K562 (cell line): Measurements from ENCODE around the gene ZBTB2. TPM values are rescaled to one million over a fixed set of nuclear protein-coding genes. Genes with fewer than 3 reads are reported as not detected.

ENCODE experiments used
- JUN ChIP-seq, 2 experiments: sonication (generic) in 1 of 2; formaldehyde crosslinking in 1 of 2; IDR thresholded peaks; 2 replicates each; pipeline versions ENCODE4 v1.6.1 to v1.8.0; 2012 to 2022; ENCODE audit warnings: borderline replicate concordance in 2 of 2, mild to moderate bottlenecking in 2 of 2, improper control_type of control experiment in 1 of 2, low read depth in 1 of 2, low read length in 1 of 2, missing genetic modification reagents in 1 of 2
- KDM4B ChIP-seq, 2 experiments: fragments of 450-650 bp in 1 of 2; sonication (generic) in 1 of 2; IDR thresholded peaks; 2 replicates each; pipeline ENCODE4 v1.6.1; 2016 to 2017; ENCODE audit warnings: borderline replicate concordance in 2 of 2, antibody characterized with exemption in 1 of 2, low read depth in 1 of 2, mild to moderate bottlenecking in 1 of 2
- KLF10 ChIP-seq: fragments of 250-450 bp; sonication (Bioruptor Pico); IDR thresholded peaks from 2 replicates; pipeline ENCODE4 v1.6.1; 2021; ENCODE audit warnings: matching md5 sums
- MLX ChIP-seq, 2 experiments: fragments of 450-650 bp in 1 of 2; sonication (generic) in 1 of 2; formaldehyde crosslinking; conservative IDR thresholded peaks; 2 replicates each; pipeline versions ENCODE4 v1.4.0 to v1.8.1; 2020 to 2022; ENCODE audit warnings: mild to moderate bottlenecking in 1 of 2, missing genetic modification reagents in 1 of 2
- PHF20 ChIP-seq: fragments of 450-650 bp; IDR thresholded peaks from 2 replicates; pipeline ENCODE4 v1.6.1; 2018; ENCODE audit not compliant: partially characterized antibody
- SIRT6 ChIP-seq: IDR thresholded peaks from one replicate; pipeline ENCODE4 v1.6.1; 2012; ENCODE audit warnings: low read depth, mild to moderate bottlenecking, control low read depth, inconsistent platforms, low read length, moderate library complexity
- SPI1 ChIP-seq: IDR thresholded peaks from 2 replicates; pipeline ENCODE4 v1.6.1; 2011; ENCODE audit warnings: low read depth, low read length, control low read depth, borderline replicate concordance
- SRSF3 ChIP-seq: fragments of 200-400 bp; formaldehyde crosslinking; IDR thresholded peaks from 2 replicates; pipeline ENCODE4 v1.6.1; 2016; ENCODE audit warnings: mild to moderate bottlenecking, low read length, moderate library complexity; ENCODE audit not compliant: insufficient read depth
- SRSF9 ChIP-seq: fragments of 200-400 bp; formaldehyde crosslinking; IDR thresholded peaks from 2 replicates; pipeline ENCODE4 v1.6.1; 2017; ENCODE audit warnings: low read depth, low read length, borderline replicate concordance
- TBL1XR1 ChIP-seq, 2 experiments: IDR thresholded peaks; 2 replicates each; pipeline ENCODE4 v1.6.1; 2012; ENCODE audit warnings: improper control_type of control experiment in 2 of 2, low read length in 2 of 2, mild to moderate bottlenecking in 1 of 2
- ZBED1 ChIP-seq: IDR thresholded peaks from 2 replicates; pipeline ENCODE4 v1.6.1; 2014
- ZBTB11 ChIP-seq, 3 experiments: fragments of 200-800 bp in 1 of 3; fragments of 250-450 bp in 1 of 3; fragments of 450-650 bp in 1 of 3; sonication (Bioruptor Pico) in 1 of 3; sonication (Bioruptor generic) in 1 of 3; formaldehyde crosslinking in 1 of 3; IDR thresholded peaks; 2 replicates each; pipeline versions ENCODE4 v1.6.1 to v1.8.0; 2016 to 2022; ENCODE audit warnings: mild to moderate bottlenecking in 2 of 3, missing genetic modification characterization in 2 of 3, missing compliant biosample characterization in 1 of 3, moderate library complexity in 1 of 3
- ZNF12 ChIP-seq: sonication (generic); formaldehyde crosslinking; IDR thresholded peaks from 2 replicates; pipeline ENCODE4 v1.4.0; 2020; ENCODE audit warnings: mild to moderate bottlenecking, missing genetic modification reagents
- ZNF311 ChIP-seq: fragments of 250-450 bp; sonication (Bioruptor Pico); IDR thresholded peaks from 2 replicates; pipeline ENCODE4 v1.4.0; 2020; ENCODE audit warnings: mild to moderate bottlenecking, moderate library complexity
- ZNF592 ChIP-seq: fragments of 450-650 bp; IDR thresholded peaks from 2 replicates; pipeline ENCODE4 v1.6.1; 2017; ENCODE audit warnings: antibody characterized with exemption, mild to moderate bottlenecking
- ZZZ3 ChIP-seq: fragments of 450-650 bp; IDR thresholded peaks from 2 replicates; pipeline ENCODE4 v1.6.1; 2016; ENCODE audit warnings: antibody characterized with exemption, mild to moderate bottlenecking, moderate library complexity
- polyA plus RNA-seq, 8 experiments: library from polyadenylated mRNA; depleted of rRNA in 4 of 8; stranded (reverse) in 5 of 8; unstranded in 3 of 8; fragments of >200 nt; fragmentation: Nextera tagmentation in 2 of 8; fragmentation: Illumina TruSeq in 1 of 8; extraction: Ambion mirVana in 2 of 8; extraction: Trizol in 1 of 8; gene quantifications; 2 replicates each; pipeline versions ENCODE4 v1.2.1 to v1.2.3, GENCODE V29; 2011 to 2014; ENCODE audit warnings: inconsistent platforms in 1 of 8, missing spikeins in 1 of 8
- total RNA-seq, 7 experiments: library from RNA; depleted of rRNA in 6 of 7; stranded (reverse); fragments of >200 nt in 6 of 7; fragmentation: Illumina TruSeq in 2 of 7; extraction: Trizol in 2 of 7; gene quantifications; 2 replicates each; pipeline versions ENCODE4 v1.2.1 to v1.2.3, GENCODE V29; 2011 to 2021; ENCODE audit warnings: low replicate concordance in 1 of 7

ZBTB2 gene
- total and polyA plus RNA-seq, 9 of the 15 experiments (the other 6 are each of a cell fraction or from before 2014, with no cell fraction given): 5.1 to 26.2 (median 16.4) TPM

- TF ChIP-seq ZNF592 (no peak; the same call in 1 of the 2 replicates), ZNF12 (no peak), MLX (CRISPR knock-in tag; conservative IDR thresholded peaks at IDR 0.05) (no peak), PHF20 (no peak), JUN (IDR thresholded peaks at IDR 0.05; ENCODE audit: borderline replicate concordance, low read depth, low read length) (no peak), JUN (CRISPR knock-in tag; IDR thresholded peaks at IDR 0.05; ENCODE audit: borderline replicate concordance) (no peak), SRSF9 (no peak), ZBTB11 (CRISPR knock-in tag; IDR thresholded peaks at IDR 0.05) (no peak), KDM4B (IDR thresholded peaks at IDR 0.05; ENCODE audit: borderline replicate concordance in 2 of 2, low read depth in 1 of 2) (no peak), ZZZ3 (no peak), SPI1 (no peak), SRSF3 (no peak), SIRT6 (no peak), KLF10 (CRISPR knock-in tag) (no peak), TBL1XR1 (IDR thresholded peaks at IDR 0.05; ENCODE audit: low read length in 2 of 2) (no peak), ZNF311 (no peak), ZBED1 (no peak)
- TF ChIP-seq, all 486 proteins: peak for 76
Observed at GRCh38 chr6:151391471-151392413, at the start of gene ZBTB2 (continued).
